T-helper 22 cell (primary cell): ENCODE measurements around the gene ADRA2C.

Experiments used
- DNase-seq: peaks from one replicate; pipeline ENCODE4 v3.0.0-alpha.2; 2020; ENCODE audit warnings: low read depth

The ADRA2C gene

GRCh38 chr4:3777669-3778068 is 11.5 kb downstream of the ADRA2C start:
- DNase-seq = no peak

- no peak for DNase-seq
Observed at GRCh38 chr4:3779509-3779908, 13.3 kb downstream of the ADRA2C start.

- DNase-seq = no peak
Observed at GRCh38 chr4:3780347-3781171, 14.4 kb downstream of the ADRA2C start.

- no peak for DNase-seq
Observed at GRCh38 chr4:3781193-3781886, 15.2 kb downstream of the ADRA2C start.

- DNase-seq = no peak
Observed at GRCh38 chr4:3781997-3782930, 16.1 kb downstream of the ADRA2C start.

- DNase-seq = no peak
Observed at GRCh38 chr4:3783693-3784306, 17.6 kb downstream of the ADRA2C start.

- DNase-seq = no peak
Observed at GRCh38 chr4:3784454-3785291, 18.5 kb downstream of the ADRA2C start.

- no peak for DNase-seq
Observed at GRCh38 chr4:3785292-3785565, 19.0 kb downstream of the ADRA2C start.

GRCh38 chr4:3786196-3786869 is 20.1 kb downstream of the ADRA2C start:
- DNase-seq = no peak

GRCh38 chr4:3787489-3788365 is 21.5 kb downstream of the ADRA2C start:
- no peak for DNase-seq

- no peak for DNase-seq
Observed at GRCh38 chr4:3788366-3788660, 22.1 kb downstream of the ADRA2C start.

- DNase-seq = no peak
Observed at GRCh38 chr4:3789587-3789986, 23.4 kb downstream of the ADRA2C start.

- no peak for DNase-seq
Observed at GRCh38 chr4:3790006-3790561, 23.9 kb downstream of the ADRA2C start.

- no peak for DNase-seq
Observed at GRCh38 chr4:3791256-3791655, 25.1 kb downstream of the ADRA2C start.

- no peak for DNase-seq
Observed at GRCh38 chr4:3791910-3792542, 25.8 kb downstream of the ADRA2C start.

- no peak for DNase-seq
Observed at GRCh38 chr4:3792813-3793212, 26.6 kb downstream of the ADRA2C start.

GRCh38 chr4:3793545-3793944 is 27.4 kb downstream of the ADRA2C start:
- no peak for DNase-seq

GRCh38 chr4:3796960-3797359 is 30.8 kb downstream of the ADRA2C start:
- DNase-seq = no peak
